PC-9 (cell line): ENCODE measurements around the gene PSORS1C1. TPM values are rescaled to one million over a fixed set of nuclear protein-coding genes. Genes with fewer than 3 reads are reported as not detected.
"Not testable (repeated sequence)": the region's sequence is repeated elsewhere in the genome, so short reads cannot be mapped to it uniquely, and the experiment has no call there.

ENCODE experiments used
- BruUV-seq: library from RNA; stranded (reverse); fragments of 400-500 nt; replicated peaks from 2 replicates; lab custom pipeline; 2021; lab: Mats Ljungman, UMichigan
- CTCF ChIA-PET: fragments of 300-600 bp; sonication (Branson Sonifier 250); formaldehyde crosslinking; loops from one replicate; lab custom pipeline; 2022; ENCODE audit warnings: antibody characterized with exemption; lab: Charles Lee
- POLR2A ChIA-PET: fragments of 300-600 bp; sonication (Branson Sonifier 250); formaldehyde crosslinking; loops from one replicate; lab custom pipeline; 2022; ENCODE audit warnings: antibody characterized with exemption; ENCODE audit not compliant: unreplicated experiment; lab: Charles Lee
- DNase-seq, 2 experiments: peaks; one replicate each; pipeline versions ENCODE4 v3.0.0 to v3.0.0-alpha.2; 2015 to 2022; ENCODE audit warnings: mixed read lengths in 1 of 2
- H2AFZ ChIP-seq: fragments of 200-600 bp; sonication (generic); 2 replicates; pipeline ENCODE4 v1.8.1; 2017; ENCODE audit warnings: antibody characterized with exemption
- H3F3A ChIP-seq: fragments of 200-600 bp; sonication (generic); 2 replicates; pipeline ENCODE4 v1.8.1; 2017; ENCODE audit warnings: antibody characterized with exemption, mild to moderate bottlenecking, low read depth; ENCODE audit not compliant: insufficient read depth
- H3K27ac ChIP-seq: fragments of 200-600 bp; sonication (generic); 2 replicates; pipeline ENCODE4 v1.6.1; 2016; ENCODE audit warnings: mixed run types
- H3K27me3 ChIP-seq: fragments of 200-600 bp; sonication (generic); 2 replicates; pipeline ENCODE4 v1.6.1; 2016; ENCODE audit warnings: low read depth, mixed run types; ENCODE audit not compliant: insufficient read depth
- H3K36me3 ChIP-seq: fragments of 200-600 bp; sonication (generic); 2 replicates; pipeline ENCODE4 v1.6.1; 2016; ENCODE audit warnings: low read depth, mixed run types
- H3K4me1 ChIP-seq: fragments of 200-600 bp; sonication (generic); replicated peaks from 2 replicates; pipeline ENCODE4 v1.6.1; 2016; ENCODE audit warnings: mixed run types; ENCODE audit not compliant: insufficient read depth
- H3K4me2 ChIP-seq: fragments of 200-600 bp; sonication (generic); 2 replicates; pipeline ENCODE4 v1.6.1; 2017; ENCODE audit warnings: mixed run types
- H3K4me3 ChIP-seq: fragments of 200-600 bp; sonication (generic); 2 replicates; pipeline ENCODE4 v1.6.1; 2016; ENCODE audit warnings: mixed run types
- H3K79me2 ChIP-seq: fragments of 200-600 bp; sonication (generic); 2 replicates; pipeline ENCODE4 v1.6.1; 2017; ENCODE audit warnings: low read depth, mixed run types
- H3K9me2 ChIP-seq: fragments of 200-600 bp; sonication (generic); 2 replicates; pipeline ENCODE4 v1.8.1; 2017; ENCODE audit warnings: mild to moderate bottlenecking; ENCODE audit not compliant: insufficient read depth
- H3K9me3 ChIP-seq: fragments of 200-600 bp; sonication (generic); 2 replicates; pipeline ENCODE4 v1.8.1; 2016; ENCODE audit warnings: low read depth; ENCODE audit not compliant: insufficient read depth
- H4K20me1 ChIP-seq: fragments of 200-600 bp; sonication (generic); 2 replicates; pipeline ENCODE4 v1.8.1; 2017; ENCODE audit not compliant: insufficient read depth
- EZH2 ChIP-seq: fragments of 200-600 bp; sonication (generic); IDR thresholded peaks from 2 replicates; pipeline ENCODE4 v1.8.0; 2017; ENCODE audit warnings: antibody characterized with exemption, low read depth
- intact Hi-C: fragments of 100-400 bp; cut with micrococcal nuclease; formaldehyde crosslinking; loops from one replicate; pipeline ENCODE4 v1.10.0; 2022; ENCODE audit not compliant: unreplicated experiment
- total RNA-seq: library from RNA; stranded (reverse); gene quantifications from 2 replicates; pipeline ENCODE4 v1.2.3, GENCODE V29; 2021
- TF ChIP-seq, protein P1 (sequence below): fragments of 200-600 bp; sonication (generic); conservative IDR thresholded peaks from 2 replicates; pipeline ENCODE4 v1.6.1; 2017; ENCODE audit warnings: mixed run types, antibody characterized with exemption, mild to moderate bottlenecking, moderate library complexity

PSORS1C1 gene
- total RNA-seq, 1 experiment from 2014 or later = 29.2 TPM

DNA sequence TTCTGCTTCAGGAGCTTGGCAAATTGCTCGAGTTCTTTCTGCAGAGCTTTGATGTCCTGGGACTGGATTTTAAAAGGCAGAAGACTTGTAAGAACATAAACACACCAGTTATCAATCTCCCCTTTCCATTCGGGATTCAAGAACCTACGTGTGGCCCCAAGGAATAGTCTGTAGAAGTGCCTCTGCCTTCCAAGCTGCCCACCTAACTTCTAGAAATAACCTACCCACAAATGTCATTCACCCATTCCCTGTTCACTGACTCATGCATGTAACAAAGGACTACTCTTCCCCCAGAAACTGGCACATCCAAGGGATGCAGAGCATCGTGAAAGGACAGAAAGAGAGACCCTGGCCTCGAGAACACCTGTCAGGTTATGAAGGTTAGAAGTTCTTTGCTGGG is 51.4 kb downstream of the PSORS1C1 start:
- no peak overlapping the region for H3K27ac ChIP-seq
- POLR2A ChIA-PET = interaction anchor here (0.7 kb wide), 1 partner anchor 48 kb away, joined by 3 read pairs; no protein-coding TSS in a partner anchor
- no peak overlapping the region for H3K4me3 ChIP-seq
- no TSS peak for BruUV-seq
- H3K4me2 ChIP-seq = no peak overlapping the region
- no peaks in the 10 kb centered on the region for H3K36me3 ChIP-seq
- peaks cover 19% of the 10 kb centered on the region for H3K4me1 ChIP-seq
- CTCF ChIA-PET = no interaction called here
- no peaks in the 10 kb centered on the region; the same call in 1 of the 2 replicates for H4K20me1 ChIP-seq
- DNase-seq = no peak
- TF ChIP-seq, protein P1, sequence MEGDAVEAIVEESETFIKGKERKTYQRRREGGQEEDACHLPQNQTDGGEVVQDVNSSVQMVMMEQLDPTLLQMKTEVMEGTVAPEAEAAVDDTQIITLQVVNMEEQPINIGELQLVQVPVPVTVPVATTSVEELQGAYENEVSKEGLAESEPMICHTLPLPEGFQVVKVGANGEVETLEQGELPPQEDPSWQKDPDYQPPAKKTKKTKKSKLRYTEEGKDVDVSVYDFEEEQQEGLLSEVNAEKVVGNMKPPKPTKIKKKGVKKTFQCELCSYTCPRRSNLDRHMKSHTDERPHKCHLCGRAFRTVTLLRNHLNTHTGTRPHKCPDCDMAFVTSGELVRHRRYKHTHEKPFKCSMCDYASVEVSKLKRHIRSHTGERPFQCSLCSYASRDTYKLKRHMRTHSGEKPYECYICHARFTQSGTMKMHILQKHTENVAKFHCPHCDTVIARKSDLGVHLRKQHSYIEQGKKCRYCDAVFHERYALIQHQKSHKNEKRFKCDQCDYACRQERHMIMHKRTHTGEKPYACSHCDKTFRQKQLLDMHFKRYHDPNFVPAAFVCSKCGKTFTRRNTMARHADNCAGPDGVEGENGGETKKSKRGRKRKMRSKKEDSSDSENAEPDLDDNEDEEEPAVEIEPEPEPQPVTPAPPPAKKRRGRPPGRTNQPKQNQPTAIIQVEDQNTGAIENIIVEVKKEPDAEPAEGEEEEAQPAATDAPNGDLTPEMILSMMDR = no peak
- TF ChIP-seq EZH2 = no peak
- H3K9me2 ChIP-seq = no peaks in the 10 kb centered on the region
- intact Hi-C loops = no loop called here
- no peaks in the 10 kb centered on the region for H3K79me2 ChIP-seq
- H3F3A ChIP-seq = peaks cover 18% of the 10 kb centered on the region; the same call in 1 of the 2 replicates
- H2AFZ ChIP-seq = no peak overlapping the region
- no peaks in the 10 kb centered on the region for H3K9me3 ChIP-seq
- H3K27me3 ChIP-seq = no peaks in the 10 kb centered on the region

DNA sequence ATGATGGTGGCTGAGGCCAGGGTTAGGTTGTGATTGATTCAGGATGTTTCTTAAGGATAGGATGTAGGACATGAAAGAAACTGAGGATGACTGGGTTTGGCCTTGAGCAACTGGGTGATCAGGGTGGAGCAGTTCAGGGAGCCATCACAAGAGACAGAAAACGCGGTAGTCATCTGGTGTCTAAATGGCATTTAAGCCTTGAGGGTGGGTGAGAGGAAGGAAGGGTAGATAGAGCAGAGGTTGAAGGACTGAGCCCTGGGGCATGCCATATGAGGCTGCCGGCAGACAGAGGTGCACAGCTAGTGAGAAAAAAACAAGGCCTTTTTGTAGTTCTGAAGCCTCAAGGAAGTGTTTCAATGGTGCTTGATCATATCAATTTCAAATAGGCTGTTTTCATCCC is 54.0 kb downstream of the PSORS1C1 start:
- H3K4me2 ChIP-seq = peak overlapping the region; percentile 24; the same call in 1 of the 2 replicates
- CTCF ChIA-PET = no interaction called here
- POLR2A ChIA-PET = interaction anchor here (1.0 kb wide), 1 partner anchor 10 kb away, joined by 11 read pairs; the partner anchor contains the start of gene TCF19
- H3K27ac ChIP-seq = no peak overlapping the region
- no peaks in the 10 kb centered on the region for H3K9me3 ChIP-seq
- H3F3A ChIP-seq = peaks cover 18% of the 10 kb centered on the region; the same call in 1 of the 2 replicates
- intact Hi-C loops = loop anchor here (1.0 kb wide), 1 partner anchor 10 kb away; the partner anchor contains the start of gene TCF19
- peaks cover 19% of the 10 kb centered on the region for H3K4me1 ChIP-seq
- H3K36me3 ChIP-seq = no peaks in the 10 kb centered on the region
- no peaks in the 10 kb centered on the region for H3K79me2 ChIP-seq
- TF ChIP-seq, protein P1 = no peak
- TF ChIP-seq EZH2 = no peak
- no peaks in the 10 kb centered on the region for H3K9me2 ChIP-seq
- no peaks in the 10 kb centered on the region for H4K20me1 ChIP-seq
- no peak overlapping the region for H3K4me3 ChIP-seq
- DNase-seq = no peak
- no peaks in the 10 kb centered on the region for H3K27me3 ChIP-seq
- no peak overlapping the region for H2AFZ ChIP-seq
- BruUV-seq = no TSS peak

- Histone ChIP-seq H4K20me1 (no peaks in the 10 kb centered on the region), H3K27ac (no peak overlapping the region), H3K9me2 (no peaks in the 10 kb centered on the region), H3F3A (peaks cover 18% of the 10 kb centered on the region; the same call in 1 of the 2 replicates), H2AFZ (no peak overlapping the region), H3K4me1 (peaks cover 19% of the 10 kb centered on the region), H3K27me3 (no peaks in the 10 kb centered on the region), H3K4me2 (peak overlapping the region; percentile 24), H3K9me3 (no peaks in the 10 kb centered on the region), H3K4me3 (no peak overlapping the region), H3K79me2 (no peaks in the 10 kb centered on the region), H3K36me3 (no peaks in the 10 kb centered on the region)
- intact Hi-C loops = loop anchor here (1.0 kb wide), 1 partner anchor 11 kb away; the partner anchor contains the start of gene TCF19
- CTCF ChIA-PET = interaction anchor here (0.6 kb wide), 1 partner anchor 24 kb away, joined by 4 read pairs; no protein-coding TSS in a partner anchor
- TF ChIP-seq EZH2 = no peak
- TF ChIP-seq, protein P1 = no peak
- POLR2A ChIA-PET = interaction anchor here (0.5 to 1.0 kb wide), 6 partner anchors 11 to 1503 kb away, joined by 3 to 24 read pairs (median 6); partner anchors contain the start of gene TCF19
- BruUV-seq = no TSS peak
- DNase-seq = peak; percentile 82 to 85
Observed at GRCh38 chr6:31169123-31169857, 54.7 kb downstream of the PSORS1C1 start.

DNA sequence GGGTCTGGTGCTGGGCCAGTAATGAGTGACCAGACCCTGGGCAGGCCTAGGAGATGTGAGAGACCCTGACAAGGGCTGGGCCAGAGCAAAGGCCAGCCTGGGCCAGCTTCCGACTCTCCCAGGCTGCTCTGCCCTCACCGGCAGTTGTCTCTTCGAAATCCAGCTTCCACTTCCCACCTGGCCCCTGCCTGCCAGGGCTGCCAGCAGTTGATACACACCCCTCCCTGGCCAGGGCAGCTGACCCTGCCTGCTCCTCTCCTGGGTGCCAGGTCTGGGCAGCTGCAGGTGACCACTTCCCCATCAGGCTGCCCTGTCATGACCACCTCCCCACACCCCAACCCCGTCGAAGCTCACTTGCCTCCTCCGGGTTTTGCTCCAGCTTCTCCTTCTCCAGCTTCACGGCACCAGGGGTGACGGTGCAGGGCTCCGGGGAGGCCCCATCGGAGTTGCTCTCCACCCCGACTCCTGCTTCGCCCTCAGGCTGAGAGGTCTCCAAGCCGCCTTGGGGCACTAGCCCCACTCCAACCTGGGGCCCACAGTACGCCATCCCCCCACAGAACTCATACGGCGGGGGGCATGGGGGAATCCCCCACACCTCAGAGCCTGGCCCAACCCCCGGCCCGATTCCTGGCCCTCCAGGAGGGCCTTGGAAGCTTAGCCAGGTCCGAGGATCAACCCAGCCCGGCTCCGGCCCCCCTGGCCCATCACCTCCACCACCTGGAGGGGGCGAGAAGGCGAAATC is 55.4 kb downstream of the PSORS1C1 start:
- CTCF ChIA-PET = interaction anchor here (0.6 kb wide), 1 partner anchor 23 kb away, joined by 4 read pairs; no protein-coding TSS in a partner anchor

More for the DNA sequence above, 55.4 kb downstream of the PSORS1C1 start:
- not testable (repeated sequence) for H3K79me2 ChIP-seq, H3K9me2 ChIP-seq, H3K36me3 ChIP-seq, H4K20me1 ChIP-seq, H2AFZ ChIP-seq, H3K27ac ChIP-seq, H3K27me3 ChIP-seq, BruUV-seq, H3K4me3 ChIP-seq, H3K9me3 ChIP-seq
- DNase-seq = peak in 1 of 2 experiments; percentile 69
- H3F3A ChIP-seq = peaks cover 18% of the 10 kb centered on the region; the same call in 1 of the 2 replicates
- POLR2A ChIA-PET = interaction anchor here (0.5 to 1.0 kb wide), 3 partner anchors 11 to 555 kb away, joined by 3 to 24 read pairs (median 11); partner anchors contain the start of gene TCF19
- peaks cover 19% of the 10 kb centered on the region for H3K4me1 ChIP-seq
- H3K4me2 ChIP-seq = peak overlapping the region; percentile 24
- intact Hi-C loops = loop anchor here (1.0 kb wide), 1 partner anchor 12 kb away; the partner anchor contains the start of gene TCF19
